ENCODE results near the gene LPAR1. TPM values are rescaled to one million over a fixed set of nuclear protein-coding genes. Genes with fewer than 3 reads are reported as not detected.

The LPAR1 gene
- total RNA-seq, 1 experiment from 2014 or later, result 21.7 TPM

DNA sequence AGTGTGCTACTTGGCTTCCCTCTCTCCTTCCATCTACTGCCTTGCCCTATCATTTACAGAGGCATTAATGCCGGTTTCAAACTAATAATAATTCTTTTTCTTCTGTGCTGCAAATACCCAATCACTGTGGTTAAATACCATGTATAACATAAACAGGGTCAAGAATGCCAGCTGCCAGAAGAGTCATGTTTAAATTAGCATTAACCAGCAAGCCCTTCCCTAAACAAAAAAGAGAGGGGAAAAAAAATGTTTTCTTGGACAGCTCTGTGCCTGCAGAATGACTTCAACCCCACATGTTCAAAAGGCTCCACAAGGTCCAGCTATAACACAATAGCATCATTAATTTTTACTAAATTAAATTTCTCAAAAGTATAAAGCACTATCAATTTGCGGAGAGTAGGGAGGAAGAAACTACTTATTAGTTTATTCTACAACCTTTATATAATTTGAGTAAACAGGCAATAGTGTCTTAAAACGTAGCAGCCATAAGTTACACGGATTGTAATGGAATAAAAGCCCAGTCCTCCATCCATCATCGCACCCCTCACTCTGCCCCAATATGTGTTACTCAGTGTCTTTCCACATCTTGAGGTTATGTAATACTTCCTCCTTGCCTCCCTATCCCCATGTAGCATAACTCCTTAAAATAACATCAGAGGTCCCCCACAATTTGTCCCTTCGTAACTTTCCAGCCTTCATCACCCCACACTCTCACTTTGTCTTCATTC lies 3.9 kb downstream of the LPAR1 start:
- Histone ChIP-seq H3K27ac (no peak overlapping the region), H3K9me3 (replicated peaks) (0 out of 2 replicates have a peak, but pooled peaks cover 3% of the 10 kb centered on the region), H3K27me3 (replicated peaks) (no peaks in the 10 kb centered on the region), H3K4me3 (no peak overlapping the region), H3K36me3 (peaks cover 10% of the 10 kb centered on the region), H3K4me1 (replicated peaks) (peaks cover 20% of the 10 kb centered on the region)
- no peak for DNase-seq (ENCODE audit: low read depth in 1 of 2, low spot score in 2 of 2)

DNA sequence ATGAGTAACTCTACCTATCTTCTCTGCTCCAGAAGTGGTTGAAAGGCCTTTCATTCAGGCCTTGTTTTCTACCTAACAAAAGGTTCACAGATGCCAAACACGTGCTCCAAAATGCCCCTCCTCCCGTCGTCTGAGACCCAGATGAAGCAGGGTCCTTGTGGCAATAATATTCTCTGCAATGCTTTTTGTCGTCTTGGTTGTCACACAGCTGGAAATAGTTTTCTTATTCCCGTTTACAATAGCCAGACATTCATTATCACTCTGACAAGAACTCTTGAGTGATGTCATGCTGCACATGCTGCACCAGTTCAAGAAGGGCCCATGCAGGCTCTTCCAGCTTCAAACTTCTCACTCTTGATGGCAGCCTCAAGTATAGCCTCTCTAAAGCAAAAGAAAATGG lies 7.8 kb downstream of the LPAR1 start:
- Histone ChIP-seq H3K4me1 (replicated peaks) (peaks cover 13% of the 10 kb centered on the region; the same call in 1 of the 2 replicates), H3K9me3 (replicated peaks) (no peaks in the 10 kb centered on the region), H3K4me3 (no peak overlapping the region), H3K36me3 (0 out of 2 replicates have a peak, but pooled peaks cover 4% of the 10 kb centered on the region), H3K27ac (no peak overlapping the region), H3K27me3 (replicated peaks) (no peaks in the 10 kb centered on the region)
- DNase-seq (ENCODE audit: low read depth in 1 of 2, low spot score in 2 of 2), result no peak

DNA sequence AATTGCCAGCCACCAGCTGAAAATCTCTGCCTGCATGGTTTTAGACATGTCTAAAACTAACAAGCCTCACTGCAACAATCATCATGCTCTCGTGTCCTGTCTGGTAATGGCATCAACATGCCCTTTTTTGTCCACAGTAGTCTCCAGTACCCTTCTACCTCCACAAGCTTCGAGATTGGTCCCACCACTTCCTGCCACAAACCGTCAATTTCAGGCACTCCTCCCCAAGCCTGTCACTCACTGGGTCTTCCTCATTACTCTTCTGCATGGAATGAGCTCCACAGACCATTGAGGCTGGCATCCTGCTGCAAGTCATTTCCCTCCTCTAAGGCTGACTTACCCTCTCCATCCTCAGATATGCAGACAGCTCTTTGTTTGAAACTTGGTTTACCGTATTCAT lies 9.0 kb downstream of the LPAR1 start:
- H3K4me3 ChIP-seq, result no peak overlapping the region
- H3K27ac ChIP-seq, result no peak overlapping the region
- no peak for DNase-seq (ENCODE audit: low read depth in 1 of 2, low spot score in 2 of 2)
- no peaks in the 10 kb centered on the region for H3K27me3 ChIP-seq (replicated peaks)
- peaks cover 6% of the 10 kb centered on the region; the same call in 1 of the 2 replicates for H3K4me1 ChIP-seq (replicated peaks)
- no peaks in the 10 kb centered on the region for H3K9me3 ChIP-seq (replicated peaks)
- H3K36me3 ChIP-seq, result 0 out of 2 replicates have a peak, but pooled peaks cover 3% of the 10 kb centered on the region

DNA sequence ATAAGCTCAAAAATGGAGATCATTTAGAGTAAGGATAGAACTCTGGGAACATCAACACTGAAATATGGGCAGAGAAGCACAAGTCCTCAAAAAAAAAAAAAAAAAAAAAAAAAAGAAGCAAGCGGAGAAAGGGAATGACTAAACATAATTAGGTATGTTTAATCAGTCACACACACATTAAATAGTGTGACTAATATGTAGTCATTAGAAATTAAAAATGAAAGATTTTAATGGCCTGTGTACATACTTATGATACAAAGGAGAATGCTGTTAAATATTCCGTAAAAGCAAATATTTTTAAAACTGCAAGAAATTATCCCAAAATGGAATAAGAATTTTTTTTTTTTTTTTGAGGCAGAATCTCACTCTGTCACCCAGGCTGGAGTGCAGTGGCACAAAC lies 10.5 kb downstream of the LPAR1 start:
- no peak overlapping the region for H3K27ac ChIP-seq
- H3K36me3 ChIP-seq, result 0 out of 2 replicates have a peak, but pooled peaks cover 3% of the 10 kb centered on the region
- DNase-seq (ENCODE audit: low read depth in 1 of 2, low spot score in 2 of 2), result no peak
- no peaks in the 10 kb centered on the region for H3K27me3 ChIP-seq (replicated peaks)
- H3K4me3 ChIP-seq, result no peak overlapping the region
- H3K4me1 ChIP-seq (replicated peaks), result no peaks in the 10 kb centered on the region
- no peaks in the 10 kb centered on the region for H3K9me3 ChIP-seq (replicated peaks)

DNA sequence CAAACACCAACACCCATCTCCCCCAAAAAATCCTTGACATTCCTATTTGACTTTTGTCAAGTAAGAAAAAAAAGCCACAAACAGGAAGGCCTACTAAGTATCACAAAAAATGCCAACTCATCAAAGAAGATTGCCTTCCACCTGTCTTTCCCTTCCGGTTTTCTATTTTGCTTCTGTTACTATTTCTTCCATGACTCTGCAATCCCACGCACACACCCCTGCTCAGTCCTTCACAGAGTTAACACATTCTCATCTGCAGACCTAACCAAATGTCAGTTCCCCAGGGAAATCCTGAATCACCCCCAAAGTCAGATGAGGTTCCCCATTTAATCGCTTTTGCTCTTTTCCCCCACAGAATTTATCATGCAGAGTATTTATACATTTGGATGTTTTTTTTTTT lies 15.1 kb downstream of the LPAR1 start:
- H3K27ac ChIP-seq, result no peak overlapping the region

DNA sequence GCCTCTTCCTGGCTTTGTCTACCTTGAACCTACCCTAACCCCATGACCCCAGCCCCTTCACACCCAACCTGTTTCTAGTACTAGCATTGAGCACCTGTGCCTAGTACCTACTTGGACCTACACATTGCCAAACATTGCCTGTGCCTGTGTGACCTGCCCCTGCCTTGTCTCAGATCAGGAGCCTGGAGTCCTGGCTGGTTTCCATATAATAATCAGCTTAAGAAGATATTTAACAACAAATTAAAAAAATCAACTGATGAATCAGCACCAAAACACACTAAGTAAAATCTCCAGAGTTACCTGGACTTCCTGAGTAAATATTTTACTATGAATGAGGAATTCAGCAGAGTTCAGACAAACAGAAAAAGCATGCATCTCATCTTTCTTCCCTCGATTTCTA lies 17.7 kb downstream of the LPAR1 start:
- no peak overlapping the region for H3K27ac ChIP-seq
- no peaks in the 10 kb centered on the region for H3K9me3 ChIP-seq (replicated peaks)
- no peaks in the 10 kb centered on the region for H3K36me3 ChIP-seq
- no peaks in the 10 kb centered on the region for H3K4me1 ChIP-seq (replicated peaks)
- no peak for DNase-seq (ENCODE audit: low read depth in 1 of 2, low spot score in 2 of 2)
- no peaks in the 10 kb centered on the region for H3K27me3 ChIP-seq (replicated peaks)
- H3K4me3 ChIP-seq, result no peak overlapping the region

More for the DNA sequence above, 15.1 kb downstream of the LPAR1 start:
- Histone ChIP-seq H3K27me3 (replicated peaks) (no peaks in the 10 kb centered on the region), H3K9me3 (replicated peaks) (no peaks in the 10 kb centered on the region), H3K4me1 (replicated peaks) (no peaks in the 10 kb centered on the region), H3K36me3 (no peaks in the 10 kb centered on the region), H3K4me3 (no peak overlapping the region)
- DNase-seq (ENCODE audit: low read depth in 1 of 2, low spot score in 2 of 2), result no peak

DNA sequence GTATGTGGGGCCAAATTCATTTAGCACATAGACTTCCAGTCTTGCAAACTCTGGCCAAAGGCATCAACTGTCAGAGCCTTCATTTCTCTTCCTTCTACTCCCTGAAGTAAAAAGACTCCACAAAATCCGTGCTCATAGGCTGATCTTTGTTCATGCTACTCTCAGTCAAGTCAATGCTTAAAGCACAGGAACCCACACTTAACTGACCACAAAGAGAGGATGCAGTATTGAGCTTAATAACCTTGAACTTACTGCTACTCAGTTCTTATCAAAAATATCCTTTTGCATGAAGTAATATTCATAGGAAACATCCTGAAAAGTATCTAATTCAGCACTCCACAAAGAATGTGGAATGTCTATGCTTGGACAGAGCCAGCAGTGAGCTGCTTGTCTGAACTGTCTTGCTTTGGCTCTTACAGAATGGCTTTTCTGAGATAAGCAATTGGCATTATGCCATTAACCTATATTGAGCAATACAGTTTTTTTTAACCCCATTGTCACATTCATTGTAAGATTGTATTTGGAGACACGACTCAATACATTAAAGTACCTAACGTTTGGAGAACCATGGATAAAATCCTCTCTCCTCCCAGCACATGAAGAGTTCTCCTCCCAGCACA lies 21.7 kb downstream of the LPAR1 start:
- no peaks in the 10 kb centered on the region for H3K9me3 ChIP-seq (replicated peaks)
- H3K27ac ChIP-seq, result no peak overlapping the region
- no peak for DNase-seq (ENCODE audit: low read depth in 1 of 2, low spot score in 2 of 2)
- no peaks in the 10 kb centered on the region for H3K4me1 ChIP-seq (replicated peaks)
- no peaks in the 10 kb centered on the region for H3K36me3 ChIP-seq
- no peaks in the 10 kb centered on the region for H3K27me3 ChIP-seq (replicated peaks)
- no peak overlapping the region for H3K4me3 ChIP-seq

DNA sequence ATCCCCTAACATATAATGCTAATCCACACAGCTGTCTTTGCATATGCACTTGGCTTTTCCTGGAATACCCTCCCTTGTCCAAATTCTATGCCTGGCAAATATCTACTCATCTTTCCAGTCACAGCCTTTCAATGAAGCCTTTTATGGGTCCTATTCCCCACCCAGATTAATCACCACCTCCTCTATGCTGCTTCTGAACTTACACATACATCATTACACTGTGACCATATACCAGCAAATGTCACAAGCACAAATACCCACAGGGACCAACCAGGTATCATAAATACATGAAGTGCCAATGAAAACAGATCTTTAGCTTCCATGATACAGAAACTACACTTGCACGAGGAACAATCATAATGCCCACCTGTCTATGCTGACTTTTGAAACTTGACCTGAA lies 22.3 kb downstream of the LPAR1 start:
- no peaks in the 10 kb centered on the region for H3K4me1 ChIP-seq (replicated peaks)
- H3K9me3 ChIP-seq (replicated peaks), result no peaks in the 10 kb centered on the region
- no peaks in the 10 kb centered on the region for H3K36me3 ChIP-seq
- no peak overlapping the region for H3K4me3 ChIP-seq
- DNase-seq (ENCODE audit: low read depth in 1 of 2, low spot score in 2 of 2), result no peak
- H3K27ac ChIP-seq, result no peak overlapping the region
- H3K27me3 ChIP-seq (replicated peaks), result no peaks in the 10 kb centered on the region

DNA sequence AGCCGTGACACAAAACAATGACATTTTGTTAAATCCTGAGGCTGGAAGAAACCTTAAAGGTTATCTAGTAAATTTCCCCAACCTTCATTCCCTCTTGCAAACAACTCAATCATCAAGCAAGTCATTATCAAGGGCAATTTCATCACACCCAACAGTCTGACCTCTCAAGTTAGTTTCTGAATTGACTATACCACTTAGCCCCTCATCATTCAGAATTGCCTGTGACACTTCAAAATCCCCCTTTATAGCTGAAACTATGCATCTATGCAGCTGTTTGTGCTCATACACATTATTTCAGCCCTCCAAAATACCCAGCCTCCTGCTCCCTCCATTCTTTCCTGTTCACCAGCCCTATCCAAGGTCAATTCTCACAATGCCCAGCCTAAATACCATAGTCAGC lies 24.6 kb downstream of the LPAR1 start:
- Histone ChIP-seq H3K9me3 (replicated peaks) (no peaks in the 10 kb centered on the region), H3K4me3 (no peak overlapping the region), H3K4me1 (replicated peaks) (no peaks in the 10 kb centered on the region), H3K27me3 (replicated peaks) (no peaks in the 10 kb centered on the region), H3K36me3 (no peaks in the 10 kb centered on the region), H3K27ac (no peak overlapping the region)
- DNase-seq (ENCODE audit: low read depth in 1 of 2, low spot score in 2 of 2), result no peak

DNA sequence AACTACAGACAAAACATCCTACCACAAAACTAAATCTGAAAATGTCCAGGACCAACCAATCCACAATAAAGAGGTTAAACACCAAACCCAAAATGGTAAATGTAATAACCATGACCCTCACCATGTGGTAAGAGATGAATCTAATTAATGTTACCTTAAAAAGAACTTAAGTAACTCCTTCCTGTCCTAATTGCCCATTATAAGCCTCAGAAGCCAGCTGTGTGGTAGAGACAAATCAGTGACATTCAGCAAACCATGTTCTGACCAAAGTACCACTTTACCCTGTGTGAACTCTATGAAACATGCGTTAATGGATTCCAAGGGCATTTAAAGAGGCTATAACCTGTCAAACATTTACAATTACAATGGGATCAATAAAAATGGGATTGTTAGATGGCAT lies 25.0 kb downstream of the LPAR1 start:
- Histone ChIP-seq H3K27ac (no peak overlapping the region), H3K4me1 (replicated peaks) (no peaks in the 10 kb centered on the region), H3K4me3 (no peak overlapping the region), H3K27me3 (replicated peaks) (no peaks in the 10 kb centered on the region), H3K36me3 (no peaks in the 10 kb centered on the region), H3K9me3 (replicated peaks) (no peaks in the 10 kb centered on the region)
- DNase-seq (ENCODE audit: low read depth in 1 of 2, low spot score in 2 of 2), result no peak

DNA sequence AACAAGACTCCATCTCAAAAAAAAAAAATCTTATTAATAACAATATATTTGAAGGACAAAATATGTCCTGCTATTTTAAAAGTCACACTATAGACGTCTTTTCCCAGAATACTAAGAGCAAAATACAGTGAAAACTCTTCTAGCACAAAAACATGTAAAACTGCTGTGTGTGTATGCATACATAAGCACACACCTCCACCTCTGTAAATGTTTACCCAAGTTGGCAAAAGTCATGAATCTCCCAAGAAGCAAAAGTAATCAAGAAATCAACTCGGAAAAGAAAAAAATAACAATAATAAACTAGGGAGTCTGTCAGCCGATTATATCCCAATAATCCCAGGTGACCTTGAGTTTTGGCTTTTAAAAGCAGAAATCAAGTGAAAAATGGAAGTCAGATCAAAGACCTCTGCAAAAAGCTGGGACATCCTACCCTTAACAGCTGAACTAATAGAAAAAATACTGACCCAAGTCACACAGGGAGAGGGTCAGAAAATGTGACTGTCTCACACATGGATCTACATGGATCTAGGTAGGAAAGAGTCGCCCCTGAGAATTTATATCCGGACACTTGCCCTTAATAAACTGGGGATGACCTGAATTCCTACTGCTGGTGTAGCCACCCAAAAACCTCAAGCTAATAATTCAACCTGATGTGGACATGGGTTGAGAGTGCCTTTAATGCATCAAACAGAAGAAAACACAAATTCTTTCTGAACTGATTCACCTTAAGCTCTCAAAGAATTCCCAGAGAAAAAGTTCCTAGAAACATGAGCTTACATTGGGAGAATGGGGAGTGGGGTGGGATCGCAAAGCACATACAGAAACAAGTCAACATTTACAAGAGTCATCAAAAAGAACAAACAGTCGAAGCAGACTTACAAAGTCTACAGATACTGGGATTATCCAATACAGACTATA lies 29.9 kb downstream of the LPAR1 start:
- no peaks in the 10 kb centered on the region; the same call in 1 of the 2 replicates for H3K36me3 ChIP-seq
- H3K9me3 ChIP-seq (replicated peaks), result no peaks in the 10 kb centered on the region
- H3K4me1 ChIP-seq (replicated peaks), result no peaks in the 10 kb centered on the region
- H3K27me3 ChIP-seq (replicated peaks), result no peaks in the 10 kb centered on the region
- no peak overlapping the region for H3K4me3 ChIP-seq
- DNase-seq (ENCODE audit: low read depth in 1 of 2, low spot score in 2 of 2), result no peak
- H3K27ac ChIP-seq, result no peak overlapping the region

DNA sequence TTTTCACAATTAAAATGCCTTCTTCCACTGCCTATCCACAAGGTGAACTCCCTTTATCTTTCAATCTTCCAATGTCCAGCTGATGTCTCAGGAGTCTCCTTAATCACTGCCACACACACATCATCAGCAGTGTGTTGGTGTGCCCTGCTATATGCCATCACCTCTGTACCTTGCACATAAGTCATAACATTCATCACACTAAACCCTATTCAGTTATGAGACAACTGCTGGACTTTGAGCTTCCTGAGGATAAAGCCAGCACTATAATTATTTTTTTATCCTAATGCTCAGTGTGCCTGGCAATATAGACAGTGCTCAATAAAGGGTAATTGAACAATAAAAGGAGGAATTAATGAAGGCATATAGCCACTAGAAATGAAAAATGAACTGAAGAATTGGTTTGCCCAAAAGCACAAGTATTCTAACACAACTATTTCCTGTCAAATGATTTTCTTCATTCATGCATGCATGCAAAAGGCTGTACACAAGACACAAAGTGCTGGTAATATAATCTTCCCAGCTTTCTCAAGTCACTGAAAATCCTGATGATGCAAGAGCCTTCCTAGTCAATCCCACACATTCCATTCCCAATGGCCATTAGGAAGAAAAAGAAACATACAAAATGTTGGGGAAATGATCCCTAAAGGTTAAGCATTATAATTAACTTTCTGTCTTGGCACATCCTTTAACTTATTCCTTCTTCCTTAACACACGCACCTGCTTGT lies 32.4 kb downstream of the LPAR1 start:
- Histone ChIP-seq H3K4me1 (replicated peaks) (no peaks in the 10 kb centered on the region), H3K27ac (no peak overlapping the region), H3K27me3 (replicated peaks) (no peaks in the 10 kb centered on the region), H3K4me3 (no peak overlapping the region), H3K36me3 (no peaks in the 10 kb centered on the region; the same call in 1 of the 2 replicates), H3K9me3 (replicated peaks) (no peaks in the 10 kb centered on the region)
- DNase-seq (ENCODE audit: low read depth in 1 of 2, low spot score in 2 of 2), result no peak

DNA sequence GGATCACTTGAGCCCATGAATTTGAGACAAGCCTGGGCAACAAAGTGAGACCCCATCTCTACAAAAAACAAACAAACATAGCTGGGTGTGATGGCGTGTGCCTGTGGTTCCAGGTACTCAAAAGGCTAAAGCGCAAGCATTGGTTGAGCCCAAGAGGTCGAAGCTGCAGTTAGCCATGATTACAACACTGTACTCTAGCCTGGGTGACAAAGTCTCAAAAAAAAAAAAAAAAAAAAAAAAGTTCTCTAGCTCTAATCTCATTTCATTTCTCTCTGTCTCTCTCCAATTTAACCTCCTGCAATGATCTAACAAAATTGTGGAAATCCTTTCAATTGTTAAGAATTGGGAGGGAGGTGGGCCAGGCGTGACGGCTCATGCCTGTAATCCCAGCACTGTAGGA lies 33.3 kb downstream of the LPAR1 start:
- Histone ChIP-seq H3K27me3 (replicated peaks) (no peaks in the 10 kb centered on the region), H3K36me3 (no peaks in the 10 kb centered on the region; the same call in 1 of the 2 replicates), H3K4me3 (no peak overlapping the region), H3K4me1 (replicated peaks) (no peaks in the 10 kb centered on the region), H3K9me3 (replicated peaks) (no peaks in the 10 kb centered on the region), H3K27ac (no peak overlapping the region)
- no peak for DNase-seq (ENCODE audit: low read depth in 1 of 2, low spot score in 2 of 2)

All from SJSA1 (cell line).